DOHH2 (cell line): ENCODE data around the gene CACNA1I.

Experiments
- H3F3A ChIP-seq: fragments of 200-600 bp; sonication (generic), shearing (Covaris generic); 2 replicates; pipeline ENCODE4 v1.6.0; 2016; ENCODE audit warnings: antibody characterized with exemption, mild to moderate bottlenecking; ENCODE audit not compliant: control insufficient read depth, insufficient read depth
- H3K27ac ChIP-seq: fragments of 200-600 bp; sonication (generic); 2 replicates; pipeline ENCODE4 v1.5.1; 2014; ENCODE audit warnings: low read depth, mild to moderate bottlenecking, low read length, moderate library complexity
- H3K27me3 ChIP-seq: fragments of 200-600 bp; sonication (generic); 2 replicates; pipeline ENCODE4 v1.6.1; 2014; ENCODE audit warnings: mild to moderate bottlenecking, low read length, mixed read lengths; ENCODE audit not compliant: control insufficient read depth
- H3K36me3 ChIP-seq: fragments of 200-600 bp; sonication (generic); 2 replicates; pipeline ENCODE4 v1.6.1; 2014; ENCODE audit warnings: mild to moderate bottlenecking, low read length, moderate library complexity, mixed read lengths; ENCODE audit not compliant: control insufficient read depth
- H3K4me1 ChIP-seq: fragments of 200-600 bp; sonication (generic); 2 replicates; pipeline ENCODE4 v1.6.1; 2014; ENCODE audit warnings: mild to moderate bottlenecking, low read length, mixed read lengths; ENCODE audit not compliant: control insufficient read depth
- H3K4me2 ChIP-seq: fragments of 200-600 bp; sonication (generic); 2 replicates; pipeline ENCODE4 v1.6.0; 2014; ENCODE audit warnings: mild to moderate bottlenecking, low read length, moderate library complexity
- H3K4me3 ChIP-seq: fragments of 200-600 bp; sonication (generic); 2 replicates; pipeline ENCODE4 v1.5.1; 2014; ENCODE audit warnings: mild to moderate bottlenecking, low read length, mixed read lengths
- H3K79me2 ChIP-seq: fragments of 200-600 bp; sonication (generic); 2 replicates; pipeline ENCODE4 v1.6.1; 2014; ENCODE audit warnings: mild to moderate bottlenecking, low read length, mixed read lengths; ENCODE audit not compliant: control insufficient read depth
- H3K9me2 ChIP-seq: fragments of 200-600 bp; sonication (generic); replicated peaks from 2 replicates; pipeline ENCODE4 v1.6.1; 2014; ENCODE audit warnings: mild to moderate bottlenecking, low read length, mixed read lengths; ENCODE audit not compliant: control insufficient read depth
- H3K9me3 ChIP-seq: fragments of 200-600 bp; sonication (generic); 2 replicates; pipeline ENCODE4 v1.6.1; 2014; ENCODE audit warnings: antibody characterized with exemption, low read length, mixed read lengths; ENCODE audit not compliant: control insufficient read depth, insufficient read depth
- H4K20me1 ChIP-seq: fragments of 200-600 bp; sonication (generic); 2 replicates; pipeline ENCODE4 v1.6.0; 2014; ENCODE audit warnings: low read depth, mild to moderate bottlenecking, antibody characterized with exemption, low read length, moderate library complexity; ENCODE audit not compliant: control insufficient read depth, insufficient read depth
- EZH2phosphoT487 ChIP-seq: fragments of 200-600 bp; sonication (generic); IDR thresholded peaks from 2 replicates; pipeline ENCODE4 v1.6.1; 2017; ENCODE audit warnings: borderline replicate concordance, mild to moderate bottlenecking, antibody characterized with exemption, low read length, moderate library complexity, mixed read lengths
- TF ChIP-seq, protein P1 (sequence below): fragments of 200-600 bp; sonication (generic); IDR thresholded peaks from one replicate; pipeline ENCODE4 v1.5.1; 2014; ENCODE audit warnings: antibody characterized with exemption, mild to moderate bottlenecking, low read depth, low read length; ENCODE audit not compliant: poor library complexity, severe bottlenecking

Gene CACNA1I

DNA sequence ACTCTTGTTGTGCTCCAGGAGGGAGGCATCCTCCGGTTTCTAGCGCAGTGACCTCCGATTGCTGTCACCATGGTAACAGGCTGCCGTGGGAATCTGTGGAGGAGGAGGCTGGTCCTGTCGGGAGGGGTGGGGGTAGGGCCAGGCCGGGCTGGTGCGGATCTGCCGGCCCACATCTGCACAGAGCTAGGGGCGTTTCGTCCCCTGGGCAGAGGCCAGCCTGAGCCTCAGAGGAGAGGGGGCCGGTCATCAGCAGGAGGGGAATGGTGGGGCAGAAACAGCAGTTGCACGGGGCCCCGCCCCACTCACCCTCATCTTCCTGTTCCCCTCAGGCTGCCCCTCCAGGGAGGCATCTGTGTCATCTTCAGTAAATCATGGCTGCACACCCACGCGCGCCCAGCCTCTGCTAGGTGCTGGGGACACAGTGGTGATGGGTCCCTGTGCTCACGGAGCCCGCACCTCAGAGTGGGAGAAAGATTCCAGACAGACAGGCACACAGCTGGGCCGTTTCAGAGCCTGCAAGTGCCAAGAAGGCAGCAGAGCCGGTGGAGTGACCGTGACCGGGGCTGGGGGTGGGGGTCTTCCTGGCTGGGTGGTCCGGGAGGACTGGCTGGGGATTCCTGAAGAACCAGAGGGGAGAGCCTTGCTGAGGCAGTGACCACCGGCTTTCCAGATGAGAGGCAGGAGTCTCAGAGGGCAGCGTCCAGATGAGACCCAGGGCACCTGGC, 120.5 kb downstream of the CACNA1I start:
- Histone ChIP-seq H3K4me1 (no peaks in the 10 kb centered on the region), H3F3A (no peaks in the 10 kb centered on the region), H3K27ac (no peak overlapping the region), H3K4me3 (no peak overlapping the region), H3K79me2 (no peaks in the 10 kb centered on the region), H3K36me3 (no peaks in the 10 kb centered on the region), H4K20me1 (no peaks in the 10 kb centered on the region), H3K27me3 (no peaks in the 10 kb centered on the region), H3K9me2 (no peaks in the 10 kb centered on the region), H3K9me3 (no peaks in the 10 kb centered on the region), H3K4me2 (no peak overlapping the region)
- no peak for TF ChIP-seq EZH2phosphoT487
- TF ChIP-seq, protein P1, sequence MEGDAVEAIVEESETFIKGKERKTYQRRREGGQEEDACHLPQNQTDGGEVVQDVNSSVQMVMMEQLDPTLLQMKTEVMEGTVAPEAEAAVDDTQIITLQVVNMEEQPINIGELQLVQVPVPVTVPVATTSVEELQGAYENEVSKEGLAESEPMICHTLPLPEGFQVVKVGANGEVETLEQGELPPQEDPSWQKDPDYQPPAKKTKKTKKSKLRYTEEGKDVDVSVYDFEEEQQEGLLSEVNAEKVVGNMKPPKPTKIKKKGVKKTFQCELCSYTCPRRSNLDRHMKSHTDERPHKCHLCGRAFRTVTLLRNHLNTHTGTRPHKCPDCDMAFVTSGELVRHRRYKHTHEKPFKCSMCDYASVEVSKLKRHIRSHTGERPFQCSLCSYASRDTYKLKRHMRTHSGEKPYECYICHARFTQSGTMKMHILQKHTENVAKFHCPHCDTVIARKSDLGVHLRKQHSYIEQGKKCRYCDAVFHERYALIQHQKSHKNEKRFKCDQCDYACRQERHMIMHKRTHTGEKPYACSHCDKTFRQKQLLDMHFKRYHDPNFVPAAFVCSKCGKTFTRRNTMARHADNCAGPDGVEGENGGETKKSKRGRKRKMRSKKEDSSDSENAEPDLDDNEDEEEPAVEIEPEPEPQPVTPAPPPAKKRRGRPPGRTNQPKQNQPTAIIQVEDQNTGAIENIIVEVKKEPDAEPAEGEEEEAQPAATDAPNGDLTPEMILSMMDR: no peak

DNA sequence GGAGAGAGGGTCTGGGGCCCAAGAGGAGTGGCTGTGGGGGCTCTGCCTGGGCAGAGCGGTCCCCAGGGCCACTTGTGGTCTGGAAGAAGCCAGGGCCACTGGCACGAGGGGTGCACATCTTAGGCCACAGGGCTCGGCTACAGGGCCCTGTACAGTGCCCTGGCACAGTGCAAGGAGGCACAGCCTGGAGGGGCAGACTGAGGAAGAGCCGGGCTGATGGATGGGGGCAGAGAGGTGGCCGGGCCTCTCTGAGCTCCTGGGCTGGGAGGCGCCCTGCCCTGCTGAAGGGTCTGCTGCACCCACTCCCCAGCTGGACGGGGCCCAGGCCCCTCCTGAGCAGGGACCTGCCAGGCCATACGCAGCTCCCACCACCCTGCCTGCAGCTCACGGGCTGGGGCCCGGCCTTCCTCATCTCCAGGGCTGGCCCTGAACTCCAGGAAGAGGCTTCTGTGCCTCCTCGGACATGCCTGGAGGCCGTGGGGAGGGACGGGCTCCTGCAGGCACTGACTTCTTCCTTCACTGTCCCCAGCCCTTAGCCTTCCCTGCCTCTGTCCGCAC, 123.5 kb downstream of the CACNA1I start:
- Histone ChIP-seq H3K27ac (no peak overlapping the region), H3K4me2 (no peak overlapping the region), H4K20me1 (no peaks in the 10 kb centered on the region), H3K4me3 (no peak overlapping the region), H3K79me2 (no peaks in the 10 kb centered on the region), H3K27me3 (no peaks in the 10 kb centered on the region), H3F3A (no peaks in the 10 kb centered on the region), H3K4me1 (no peaks in the 10 kb centered on the region), H3K36me3 (no peaks in the 10 kb centered on the region), H3K9me3 (no peaks in the 10 kb centered on the region), H3K9me2 (no peaks in the 10 kb centered on the region)
- no peak for TF ChIP-seq EZH2phosphoT487
- TF ChIP-seq, protein P1: no peak

DNA sequence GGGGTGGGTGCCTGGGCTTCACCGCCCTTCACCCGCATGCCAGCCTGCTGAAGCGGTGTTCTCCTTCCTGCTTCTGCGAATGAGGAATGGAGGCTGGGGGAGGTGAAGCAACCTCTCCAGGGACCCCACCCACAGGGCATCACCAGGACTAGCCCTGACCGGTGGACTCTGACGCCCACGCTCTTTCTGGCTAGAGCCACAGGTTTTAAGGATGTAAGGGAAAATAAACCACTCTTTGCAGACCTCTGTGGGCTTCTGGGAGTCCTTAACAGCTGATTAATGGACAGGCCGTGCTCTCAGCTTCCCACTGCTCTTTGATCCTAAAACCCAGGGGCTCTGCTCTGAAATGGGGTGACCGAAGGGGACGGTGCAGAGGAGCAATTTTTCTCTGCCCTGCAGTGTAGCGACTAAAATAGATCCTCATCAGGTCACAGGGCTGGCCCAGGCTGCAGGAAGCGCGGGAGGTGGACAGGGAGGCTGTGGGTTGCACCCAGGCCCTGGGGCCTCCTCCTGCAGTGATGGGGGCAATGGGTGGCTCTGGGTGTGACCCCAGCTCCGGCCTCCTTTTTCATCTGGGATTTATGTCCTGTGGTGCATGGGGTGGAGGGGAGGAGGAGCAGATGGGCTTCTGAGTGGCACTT, 127.4 kb downstream of the CACNA1I start:
- H3K36me3 ChIP-seq: no peaks in the 10 kb centered on the region
- H3K4me1 ChIP-seq: no peaks in the 10 kb centered on the region
- H3F3A ChIP-seq: no peaks in the 10 kb centered on the region
- H3K9me2 ChIP-seq: no peaks in the 10 kb centered on the region
- no peaks in the 10 kb centered on the region for H3K79me2 ChIP-seq
- no peaks in the 10 kb centered on the region for H4K20me1 ChIP-seq
- H3K27me3 ChIP-seq: no peaks in the 10 kb centered on the region
- TF ChIP-seq EZH2phosphoT487: no peak
- TF ChIP-seq, protein P1: no peak
- no peak overlapping the region for H3K27ac ChIP-seq
- no peaks in the 10 kb centered on the region for H3K9me3 ChIP-seq
- no peak overlapping the region for H3K4me3 ChIP-seq
- H3K4me2 ChIP-seq: no peak overlapping the region
